Stimulated activated CD4-positive, alpha-beta T cell treated with anti-CD3 and anti-CD28 coated beads, Interleukin-4, amount 100 ng/mL, for 4 hours (primary cell): Measurements from ENCODE around the gene CRTC1.
"Not testable (repeated sequence)": the region's sequence is repeated elsewhere in the genome, so short reads cannot be mapped to it uniquely, and the experiment has no call there.

Source experiments
- DNase-seq, 2 experiments: peaks; one replicate each; pipeline ENCODE4 v3.0.0-alpha.2; 2020

Gene CRTC1

DNA sequence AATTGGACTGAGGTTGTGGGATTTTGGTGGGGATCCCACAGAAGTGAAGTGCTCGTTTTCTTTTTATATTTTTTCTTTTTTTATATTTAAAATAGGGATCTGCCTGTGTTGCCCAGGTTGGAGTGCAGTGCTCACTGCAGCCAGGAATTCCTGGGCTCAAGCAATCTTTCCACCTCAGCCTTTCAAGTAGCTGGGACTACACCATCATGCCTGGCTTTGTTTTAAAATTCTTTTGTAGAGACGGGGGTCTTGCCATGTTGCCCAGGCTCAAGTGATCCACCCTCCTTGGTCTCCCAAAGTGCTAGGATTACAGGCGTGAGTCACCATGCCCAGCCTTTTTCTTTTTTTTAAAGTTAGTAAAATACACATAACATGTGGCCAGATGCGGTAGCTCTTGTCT is 20.6 kb downstream of the CRTC1 start:
- DNase-seq, result no peak

DNA sequence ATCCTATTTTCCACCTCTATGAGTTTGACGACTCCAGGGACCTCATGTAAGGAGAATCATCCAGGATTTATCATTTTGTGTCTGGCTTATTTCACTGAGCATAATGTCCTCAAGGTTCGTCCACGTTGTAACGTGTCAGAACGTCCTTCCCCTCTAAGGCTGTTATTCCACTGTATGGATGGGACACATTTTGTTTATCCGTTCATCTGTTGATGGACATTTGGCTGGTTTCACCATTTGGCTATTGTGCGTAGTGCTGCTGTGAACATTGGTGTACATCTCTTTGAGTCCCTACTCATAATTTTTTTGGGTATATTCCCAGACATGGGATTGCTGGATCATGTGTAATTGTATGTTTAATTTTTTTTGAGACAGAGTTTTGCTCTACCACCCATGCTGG is 21.5 kb downstream of the CRTC1 start:
- no peak for DNase-seq

DNA sequence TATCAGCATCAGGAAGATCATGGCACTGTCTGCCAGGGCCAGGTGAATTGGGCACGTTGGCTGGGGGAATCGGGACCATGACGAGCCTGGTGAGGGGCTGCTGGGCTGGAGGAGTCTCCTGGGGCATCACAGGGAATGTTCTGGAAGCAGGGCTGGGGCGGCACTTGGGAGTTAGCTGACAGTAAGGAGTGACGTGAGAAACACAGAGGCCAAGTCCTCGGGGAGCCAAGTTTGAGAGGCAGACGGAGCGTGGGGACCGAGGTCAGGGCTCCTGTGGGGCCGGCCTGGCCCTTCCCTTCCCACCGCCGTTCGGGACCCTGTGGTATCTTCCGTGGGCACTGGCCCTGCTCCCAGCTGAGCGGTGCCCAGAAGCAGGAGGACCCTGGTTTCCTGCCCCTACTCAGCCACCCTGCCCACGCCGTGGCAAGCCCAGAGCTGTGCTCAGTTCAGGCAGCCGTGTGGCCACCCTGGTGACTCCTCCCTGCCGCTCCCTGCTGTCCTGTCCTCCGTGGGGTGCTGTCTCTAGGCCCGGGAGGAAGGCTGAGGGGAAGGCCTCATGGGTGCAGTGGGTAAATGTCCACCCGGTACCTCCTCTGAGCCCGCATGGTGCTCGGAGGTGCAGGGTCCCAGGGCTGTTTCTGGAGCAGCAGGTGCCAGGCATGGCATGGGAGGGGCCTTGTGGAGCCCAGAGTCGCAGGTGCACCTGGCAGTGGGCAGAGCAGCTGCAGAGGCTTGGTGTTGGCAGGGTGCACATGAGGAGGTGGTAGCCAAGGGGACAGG is 25.2 kb downstream of the CRTC1 start:
- no peak for DNase-seq

DNA sequence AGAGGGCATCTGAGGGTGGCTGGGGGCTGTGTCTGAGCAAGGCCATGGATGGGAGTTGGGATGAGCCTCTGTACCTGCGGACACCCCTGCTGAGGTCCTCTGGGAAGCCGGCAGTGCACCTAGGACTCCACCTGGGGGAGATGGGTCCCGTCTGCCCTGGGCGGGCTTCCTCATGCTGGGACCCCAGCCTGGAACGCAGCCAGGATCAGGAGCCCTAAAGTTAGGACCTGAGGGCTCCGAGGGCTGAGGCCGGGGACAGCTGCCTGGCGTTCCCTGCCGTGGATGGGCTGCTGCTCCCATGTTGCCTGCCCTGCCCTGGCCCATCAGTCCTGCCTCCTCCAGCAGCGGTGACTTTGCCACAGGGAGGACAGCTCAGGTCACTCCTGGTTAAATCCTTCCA is 26.1 kb downstream of the CRTC1 start:
- no peak for DNase-seq

DNA sequence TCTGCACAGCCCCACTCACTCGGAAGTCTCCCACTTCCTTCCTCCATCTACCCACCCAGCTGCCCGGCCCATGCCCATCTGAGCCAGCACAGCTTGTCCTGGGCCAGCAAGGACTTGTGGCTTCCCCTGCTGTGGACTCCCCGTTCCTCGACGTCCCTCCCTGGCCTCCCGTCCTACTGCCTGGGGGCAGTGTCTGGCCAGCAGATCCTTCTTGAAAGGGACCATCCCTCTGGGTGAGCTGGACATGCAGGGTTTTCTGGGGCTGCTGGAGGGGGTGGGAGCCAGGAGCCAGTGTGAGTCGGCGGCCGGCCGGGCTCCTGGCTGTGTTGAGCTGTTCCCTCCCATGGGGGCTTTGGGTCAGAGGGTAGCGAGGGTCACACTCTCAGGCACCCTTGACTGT is 26.7 kb downstream of the CRTC1 start:
- DNase-seq, result no peak

DNA sequence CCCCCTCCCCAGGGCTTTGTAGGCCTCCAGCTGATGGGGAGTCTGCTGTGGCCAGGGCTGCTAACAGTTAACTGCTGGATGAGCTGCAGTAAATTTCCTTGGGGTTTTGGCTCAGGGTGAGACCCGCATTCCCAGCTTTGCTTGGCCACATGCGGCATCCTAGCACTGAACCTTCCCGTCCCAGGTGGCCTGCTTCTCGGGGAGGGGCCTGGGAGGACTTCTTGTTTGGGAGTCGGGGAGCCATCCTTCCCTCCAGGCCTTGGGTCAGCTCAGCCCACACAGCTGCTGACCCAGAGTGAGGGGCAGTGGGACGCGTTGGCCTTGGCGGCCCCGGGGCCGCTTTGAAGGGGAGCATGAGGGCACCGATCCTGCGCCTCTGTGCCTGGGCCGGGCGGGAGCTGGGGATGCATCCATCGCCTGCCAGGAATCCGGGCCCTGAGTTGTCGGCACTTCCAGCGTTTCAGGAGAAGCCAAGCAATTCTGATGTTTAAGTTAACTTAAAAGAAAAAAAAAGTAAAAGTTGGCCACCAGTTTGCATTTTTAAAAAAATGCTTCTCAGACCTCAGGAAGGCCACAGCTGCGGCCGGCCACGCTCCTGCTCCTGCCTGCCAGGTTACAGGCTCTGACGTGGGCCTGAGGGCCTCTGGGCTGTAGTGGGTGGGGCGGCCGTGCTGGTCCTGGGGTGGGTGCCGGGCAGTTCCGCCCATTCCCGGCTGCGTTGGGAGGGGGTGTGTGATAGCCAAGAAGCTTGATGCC is 27.7 kb downstream of the CRTC1 start:
- no peak for DNase-seq

DNA sequence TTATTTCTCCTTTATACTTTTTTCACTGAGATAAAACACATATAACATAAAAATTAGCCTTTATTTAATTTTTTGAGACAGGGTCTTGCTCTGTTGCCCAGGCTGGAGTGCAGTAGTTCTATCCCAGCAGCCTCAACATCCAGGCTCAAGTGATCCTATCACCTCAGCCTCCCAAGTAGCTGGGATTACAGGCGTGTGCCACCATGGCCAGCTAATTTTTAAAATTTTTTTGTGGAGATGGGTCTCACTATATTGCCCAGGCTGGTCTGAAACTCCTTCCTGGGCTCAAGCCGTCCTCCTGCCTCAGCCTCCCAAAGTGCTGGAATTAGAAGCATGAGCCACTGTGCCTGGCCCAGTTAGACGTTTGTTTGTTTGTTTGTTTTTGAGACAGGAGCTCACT is 28.4 kb downstream of the CRTC1 start:
- DNase-seq, result no peak

DNA sequence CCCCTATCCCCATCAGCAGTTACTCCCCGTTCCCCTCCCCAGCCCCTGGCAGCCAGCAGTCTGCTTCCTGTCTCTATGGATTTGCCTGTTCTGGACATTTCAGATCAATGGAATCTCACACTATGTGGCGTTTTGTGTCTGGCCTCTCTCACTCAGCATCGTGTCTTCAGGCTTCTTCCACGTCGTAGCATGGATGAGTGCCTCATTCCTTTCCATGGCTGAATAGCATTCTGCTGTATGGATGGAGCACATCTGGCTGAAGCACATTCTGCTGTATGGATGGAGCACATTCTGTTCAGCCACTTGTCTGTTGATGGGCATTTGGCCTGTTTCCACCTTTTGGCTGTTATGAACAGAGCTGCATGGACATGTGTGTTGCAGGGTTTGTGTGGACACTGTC is 29.5 kb downstream of the CRTC1 start:
- no peak for DNase-seq

DNA sequence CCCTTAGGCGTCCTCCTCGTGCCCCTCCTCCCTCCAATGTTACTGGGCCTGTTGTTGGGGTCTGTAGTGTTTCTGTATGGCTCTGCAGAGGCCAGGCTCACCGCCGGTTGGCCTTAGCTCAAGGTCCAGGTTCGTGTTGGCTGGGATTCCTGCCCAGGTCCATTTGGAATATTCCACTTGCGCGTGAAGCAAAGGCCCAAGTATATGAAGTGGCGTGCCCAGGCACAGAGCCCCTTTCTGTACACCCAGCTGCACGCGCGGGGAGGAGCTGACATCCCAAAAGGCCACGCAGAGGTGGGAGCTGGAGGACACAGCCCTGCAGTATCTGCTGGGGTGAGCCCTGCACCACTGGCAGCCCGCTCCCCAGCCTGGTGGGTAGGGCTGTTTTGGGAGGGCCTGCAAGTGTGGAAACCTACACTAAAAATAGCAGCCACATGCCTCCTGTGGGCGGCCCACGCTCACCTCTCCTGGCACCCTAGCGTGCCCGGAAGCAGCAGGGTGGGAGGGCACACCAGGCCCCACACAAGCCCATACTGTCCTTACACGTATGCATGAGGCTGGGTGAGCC is 30.2 kb downstream of the CRTC1 start:
- no peak for DNase-seq

DNA sequence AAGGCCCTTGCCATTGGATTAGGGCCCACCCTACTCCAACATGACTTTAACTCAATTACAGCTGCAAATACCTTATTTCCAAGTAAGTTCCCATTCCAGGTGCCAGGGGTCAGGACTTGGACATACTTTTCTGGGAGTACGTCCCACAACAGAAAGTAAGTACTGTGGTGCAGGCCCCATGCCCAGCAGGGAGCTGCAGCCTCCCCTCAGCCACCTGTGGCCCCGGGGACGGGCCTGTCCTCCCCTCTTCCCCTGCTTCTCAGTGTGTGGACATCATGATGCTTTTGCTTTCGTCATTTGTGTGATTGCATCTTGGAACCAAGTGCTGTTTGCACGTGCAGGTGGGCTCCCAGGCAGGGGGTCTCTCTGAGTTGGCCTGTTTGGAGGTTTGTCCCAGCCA is 31.9 kb downstream of the CRTC1 start:
- no peak for DNase-seq

DNA sequence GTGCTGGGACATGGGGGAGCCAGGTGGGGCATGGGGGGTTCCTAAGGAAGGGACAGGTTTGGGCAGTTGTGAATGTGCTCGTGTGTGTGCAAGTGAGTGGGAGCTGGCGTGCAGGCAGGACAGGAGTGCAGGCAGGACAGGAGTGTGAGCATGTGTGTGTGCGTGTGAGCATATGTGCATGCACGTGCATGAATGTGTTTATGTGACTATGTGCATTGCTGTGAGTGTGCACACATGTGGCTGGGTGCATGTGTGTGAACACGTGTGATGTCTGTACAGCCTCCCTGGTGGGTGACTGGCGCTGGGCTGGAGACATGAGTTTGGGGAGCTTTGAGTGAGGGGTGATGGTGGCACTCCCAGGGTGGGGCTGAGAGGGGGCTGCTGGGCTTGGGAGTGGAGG is 33.4 kb downstream of the CRTC1 start:
- DNase-seq, result no peak

DNA sequence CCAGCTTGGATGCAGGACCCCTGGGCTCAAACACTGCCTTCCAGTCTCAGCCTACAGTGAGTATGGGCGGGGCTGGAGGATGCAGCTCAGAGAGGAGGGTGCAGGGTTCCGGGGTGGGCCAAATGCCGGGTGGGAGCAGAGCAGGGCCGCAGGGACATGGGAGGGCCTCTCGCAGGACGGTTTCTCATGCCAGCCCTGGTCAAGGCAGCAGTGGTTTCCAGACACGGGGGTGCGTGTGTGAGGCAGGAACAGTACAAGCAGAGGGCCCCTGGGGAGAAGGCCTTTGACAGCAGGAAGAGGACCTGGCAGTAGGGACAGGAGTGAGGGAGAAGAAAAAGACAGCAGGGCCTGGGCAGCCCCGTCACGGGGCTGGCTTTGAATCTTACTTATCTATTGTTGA is 34.1 kb downstream of the CRTC1 start:
- no peak for DNase-seq

DNA sequence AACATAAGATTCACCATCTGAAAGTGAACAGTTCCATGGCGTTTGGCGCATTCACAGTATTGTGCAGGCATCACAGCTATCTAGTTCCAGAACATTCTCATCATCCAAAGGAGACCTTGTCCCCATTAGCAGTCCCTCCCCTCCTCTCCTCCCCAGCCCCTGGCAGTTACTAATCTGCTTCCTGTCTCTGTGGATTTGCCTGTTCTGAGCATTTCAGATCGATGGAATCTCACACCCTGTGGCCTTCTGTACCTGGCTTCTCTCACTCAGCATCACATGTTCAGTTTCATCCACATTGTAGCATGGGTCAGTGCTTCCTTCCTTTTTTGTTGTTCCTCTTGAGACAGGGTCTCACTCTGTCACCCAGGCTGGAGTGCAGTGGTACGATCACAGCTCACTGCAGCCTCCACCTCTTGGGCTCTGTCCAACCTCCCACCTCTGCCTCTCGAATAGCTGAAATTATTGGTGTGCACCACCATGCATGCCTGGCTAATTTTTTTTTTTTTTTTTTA is 34.6 kb downstream of the CRTC1 start:
- no peak for DNase-seq

DNA sequence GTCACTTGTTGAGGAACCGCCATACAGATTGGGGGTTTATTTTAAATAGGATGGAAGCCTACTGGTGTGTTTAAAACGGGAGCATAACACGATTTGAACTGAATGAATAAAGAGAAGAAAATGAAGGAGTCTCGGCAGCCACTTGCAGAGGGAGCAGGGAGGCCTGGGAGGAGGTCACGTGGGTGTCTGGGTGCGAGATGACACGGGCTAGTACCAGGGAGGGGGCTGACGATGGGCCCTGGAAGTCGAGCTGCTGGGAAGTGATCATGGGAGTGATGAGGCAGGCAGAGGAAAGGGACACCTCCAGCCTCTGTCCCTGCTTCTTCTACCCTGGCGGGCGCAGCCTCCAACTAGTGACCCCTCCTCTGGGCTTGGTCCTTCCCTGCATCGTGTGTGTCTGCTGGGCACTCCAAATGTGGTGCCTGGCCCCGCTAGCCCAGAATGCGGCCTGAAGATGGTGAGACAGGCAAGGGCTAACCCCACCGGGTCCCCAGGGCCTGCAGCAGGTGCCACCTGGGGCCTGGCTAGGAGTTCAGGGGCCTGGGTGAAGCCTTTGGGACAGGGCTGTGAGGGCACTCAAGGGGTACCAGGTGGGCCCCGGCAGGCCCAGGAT is 35.5 kb downstream of the CRTC1 start:
- DNase-seq, result no peak

DNA sequence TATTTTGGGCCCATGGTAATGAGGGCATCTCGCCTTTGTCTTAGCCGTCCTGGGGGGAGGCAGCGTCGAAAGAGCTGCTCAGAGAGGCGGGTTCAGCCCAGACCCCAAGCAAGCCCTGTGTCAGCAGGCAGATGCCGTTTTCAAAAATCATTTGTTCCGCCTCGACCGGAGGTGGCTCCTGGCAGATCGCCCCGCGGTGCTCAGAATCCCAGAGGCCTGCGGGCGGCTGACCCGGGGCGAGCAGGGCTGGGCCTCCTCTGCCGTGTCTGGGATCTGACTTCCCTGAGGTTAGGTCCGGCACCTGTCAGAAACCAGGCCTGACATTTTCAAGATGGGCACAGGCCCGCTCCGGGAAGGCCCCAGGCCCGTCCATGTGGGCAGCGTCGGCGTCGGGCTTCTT is 36.1 kb downstream of the CRTC1 start:
- DNase-seq, result no peak

DNA sequence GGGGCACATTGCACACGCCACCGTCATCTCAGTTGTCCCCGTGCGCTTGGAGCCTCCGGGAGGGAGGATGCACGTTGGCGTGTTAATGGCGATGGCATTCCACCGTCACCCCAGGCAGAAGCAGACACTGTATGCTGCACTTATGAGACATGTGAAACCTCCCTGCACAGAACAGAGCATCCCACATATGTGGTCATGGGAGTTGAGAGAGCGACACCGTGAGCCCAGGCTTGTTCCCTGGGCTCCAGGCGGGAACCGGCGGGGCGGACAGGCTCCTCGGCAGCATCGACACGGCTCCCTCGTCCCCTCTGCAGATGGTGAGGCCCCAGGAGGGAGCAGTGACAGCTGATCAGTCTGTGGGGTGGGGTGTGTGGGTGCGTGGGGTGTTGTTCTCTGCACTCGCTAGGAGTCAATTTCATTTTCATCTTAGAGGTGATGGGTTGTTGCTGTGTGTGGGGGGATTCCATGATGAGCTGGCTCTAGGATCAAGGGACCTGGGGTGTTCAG is 40.4 kb downstream of the CRTC1 start:
- DNase-seq, result no peak

DNA sequence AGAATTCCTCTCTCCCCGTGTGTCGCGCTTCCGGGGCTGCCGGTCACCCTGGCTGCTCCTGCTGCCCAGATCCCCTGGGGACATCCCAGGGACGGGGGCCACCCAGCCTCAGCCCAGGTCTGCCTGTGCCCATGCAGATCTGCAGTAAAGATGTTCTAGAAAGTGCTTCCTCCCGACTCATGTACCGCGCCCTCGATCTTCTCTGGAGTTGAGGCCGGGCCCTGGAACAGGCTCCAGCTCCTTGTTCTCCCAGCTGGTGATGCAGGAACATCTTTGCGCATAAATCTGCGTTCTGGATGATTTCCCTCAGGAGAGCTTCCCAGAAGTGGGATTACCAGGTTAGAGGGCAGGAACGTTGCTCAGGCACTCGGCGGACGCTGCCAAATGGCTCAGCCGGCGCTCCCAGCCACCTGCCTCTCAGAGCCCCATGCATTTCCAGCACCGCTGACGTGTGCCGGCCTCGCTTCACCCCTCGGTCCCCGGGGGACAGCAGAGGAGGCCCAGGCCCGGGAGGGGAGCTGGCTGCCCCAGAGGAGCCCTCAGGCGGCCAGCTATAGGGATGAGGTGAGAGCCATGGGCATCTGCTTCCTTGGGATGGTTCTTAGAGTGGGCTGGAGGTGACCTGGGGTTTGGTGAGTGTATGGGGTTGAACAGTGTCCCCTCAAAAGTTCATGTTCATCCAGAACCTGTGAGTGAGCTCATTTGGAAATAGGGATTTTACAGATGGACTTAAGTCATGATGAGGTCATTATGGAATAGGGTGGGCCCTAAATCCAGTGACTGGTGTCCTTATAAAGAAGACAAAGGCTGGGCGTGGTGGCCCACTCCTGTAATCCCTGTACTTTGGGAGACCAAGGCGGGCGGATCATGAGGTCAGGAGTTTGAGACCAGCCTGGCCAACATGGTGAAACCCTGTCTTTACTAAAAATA is 42.6 kb downstream of the CRTC1 start:
- DNase-seq, result no peak

DNA sequence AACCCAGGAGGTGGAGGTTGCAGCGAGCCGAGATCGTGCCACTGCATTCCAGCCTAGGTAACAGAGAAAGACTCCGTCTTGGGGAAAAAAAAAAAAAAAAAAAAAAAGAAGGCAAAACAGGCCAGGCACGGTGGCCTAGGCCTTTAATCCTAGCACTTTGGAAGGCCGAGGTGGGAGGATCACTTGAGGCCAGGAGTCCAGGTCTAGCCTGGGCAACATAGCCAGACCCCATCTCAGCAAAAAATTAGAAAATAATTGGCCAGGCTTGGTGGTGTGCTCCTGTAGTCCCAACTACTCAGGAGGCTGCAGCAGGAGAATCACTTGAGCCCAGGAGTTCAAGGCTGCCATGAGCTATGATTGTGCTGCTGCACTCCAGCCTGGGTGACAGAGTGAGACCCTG is 43.4 kb downstream of the CRTC1 start:
- DNase-seq, result no peak

DNA sequence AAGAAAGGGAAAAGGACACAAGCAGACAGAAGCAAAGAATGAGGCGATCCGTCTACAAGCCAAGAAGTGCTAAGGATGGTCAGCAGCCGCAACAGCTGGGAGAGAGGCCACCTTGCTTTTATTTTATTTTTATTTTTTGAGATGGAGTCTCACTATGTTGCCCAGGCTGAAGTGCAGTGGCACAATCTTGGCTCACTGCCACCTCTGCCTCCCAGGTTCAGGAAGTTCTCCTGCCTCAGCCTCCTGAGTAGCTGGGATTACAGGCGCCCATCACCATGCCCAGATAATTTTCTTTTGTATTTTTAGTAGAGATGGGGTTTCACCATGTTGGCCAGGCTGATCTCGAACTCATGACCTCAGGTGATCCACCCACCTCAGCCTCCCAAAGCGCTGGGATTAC is 44.1 kb downstream of the CRTC1 start:
- not testable (repeated sequence) for DNase-seq

DNA sequence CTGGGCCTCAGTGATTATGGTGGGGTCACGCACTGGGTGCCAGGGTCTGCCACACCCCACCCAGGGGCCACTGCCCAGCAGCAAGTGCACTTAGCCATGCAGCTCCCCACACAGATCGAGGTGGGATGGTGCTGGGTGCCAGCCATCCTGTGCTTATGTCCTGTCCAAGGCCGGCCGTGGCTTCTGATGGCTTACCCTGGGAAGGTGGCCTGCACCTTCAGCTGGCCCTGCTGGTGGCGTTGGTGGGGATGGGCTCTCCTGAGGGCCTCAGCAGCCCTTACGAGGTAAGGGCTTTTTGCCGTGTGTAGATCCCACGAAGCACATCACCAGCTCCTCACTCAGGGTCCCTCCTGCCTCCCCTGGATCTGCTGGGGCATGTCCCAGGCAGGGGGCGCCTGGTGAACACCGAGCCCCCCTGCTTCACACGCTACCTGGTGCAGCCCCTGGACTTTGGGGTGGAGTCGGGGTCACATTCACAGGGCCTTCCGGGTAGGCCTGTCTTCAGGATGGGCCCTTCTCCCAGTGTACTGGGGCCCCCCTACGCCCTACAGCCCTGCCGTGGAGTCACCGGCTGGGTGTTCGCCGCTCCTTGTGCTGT is 46.6 kb downstream of the CRTC1 start:
- DNase-seq, result no peak

DNA sequence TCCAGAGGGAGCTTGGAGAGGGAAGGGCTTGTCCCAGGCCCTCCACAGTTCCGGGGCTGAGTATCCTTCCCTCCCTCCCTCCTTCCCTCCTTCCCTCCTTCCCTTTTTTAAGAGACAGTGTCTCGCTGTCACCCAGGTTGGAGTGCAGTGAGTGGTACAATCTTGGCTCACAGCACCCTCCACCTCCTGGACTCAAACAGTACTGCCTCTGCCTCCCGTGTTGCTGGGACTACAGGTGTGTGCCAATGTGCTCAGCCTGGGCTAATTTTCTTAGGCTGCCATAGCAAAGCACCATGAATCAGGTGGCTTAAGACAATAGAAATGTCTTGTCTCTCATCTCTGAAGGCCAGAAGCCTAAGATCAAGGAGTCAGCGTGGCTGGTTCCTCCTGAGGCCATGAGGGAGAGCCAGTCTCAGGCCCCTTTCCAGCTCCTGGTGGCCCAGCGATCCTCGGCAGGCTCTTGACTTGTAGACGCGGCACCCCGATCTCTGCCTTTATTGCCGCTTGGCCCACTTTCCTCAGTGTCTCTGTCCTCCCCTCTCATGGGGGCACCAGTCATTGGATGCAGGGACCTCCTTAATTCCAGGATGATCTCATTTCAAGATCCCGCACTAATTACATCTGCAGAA is 47.5 kb downstream of the CRTC1 start:
- no peak for DNase-seq
